ENCODE measurements around the gene SLC40A1.

The SLC40A1 gene

DNA sequence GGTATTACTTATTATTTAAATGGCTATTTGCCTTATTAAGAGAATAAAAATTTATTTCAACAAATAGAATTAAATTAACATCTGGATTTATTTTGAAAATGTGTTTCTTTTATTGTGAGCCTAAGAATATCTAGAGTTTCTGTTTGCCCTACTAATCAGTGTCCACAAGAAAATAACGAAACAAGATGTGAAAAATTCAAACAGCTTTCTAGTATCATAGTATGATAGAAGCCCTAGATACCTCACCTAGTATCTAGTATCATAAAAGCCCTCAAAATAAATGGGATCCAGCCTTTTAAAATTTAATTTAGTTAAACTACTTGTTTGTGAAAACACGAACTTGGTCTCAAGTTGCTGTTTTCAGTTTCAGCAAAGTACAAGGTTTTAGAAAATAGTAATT, 13.7 kb upstream of the SLC40A1 start:
- FAIRE-seq (no peak), DNase-seq (ENCODE audit: insufficient read length) (no peak)
- no peak for TF ChIP-seq POLR2AphosphoS5 (IDR thresholded peaks at IDR 0.05; ENCODE audit: low read depth, low read length)
- no peak for TF ChIP-seq TAF1 (IDR thresholded peaks at IDR 0.05; ENCODE audit: borderline replicate concordance, low read depth, low read length)
- no peak for TF ChIP-seq POLR2A (IDR thresholded peaks at IDR 0.05; ENCODE audit: low read depth, low read length)

DNA sequence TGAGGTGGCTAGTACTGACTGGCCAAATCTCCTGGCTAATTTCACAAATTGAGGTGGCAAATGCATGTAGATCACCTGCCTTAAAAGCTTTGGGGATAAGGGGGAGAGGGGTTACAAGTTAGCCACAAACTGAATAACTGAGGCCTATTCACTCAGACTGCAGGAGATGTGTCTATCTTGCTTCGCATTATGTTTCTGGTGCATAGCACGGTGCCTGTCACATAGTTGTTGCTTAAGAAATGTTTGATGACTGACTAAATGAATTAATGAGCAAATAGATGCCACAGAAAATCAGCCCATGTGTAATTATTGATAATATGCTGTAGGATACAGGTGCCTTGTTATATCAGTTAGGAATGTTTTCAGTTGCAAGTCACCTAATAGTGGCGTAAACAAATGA, 12.5 kb upstream of the SLC40A1 start:
- no peak for FAIRE-seq

DNA sequence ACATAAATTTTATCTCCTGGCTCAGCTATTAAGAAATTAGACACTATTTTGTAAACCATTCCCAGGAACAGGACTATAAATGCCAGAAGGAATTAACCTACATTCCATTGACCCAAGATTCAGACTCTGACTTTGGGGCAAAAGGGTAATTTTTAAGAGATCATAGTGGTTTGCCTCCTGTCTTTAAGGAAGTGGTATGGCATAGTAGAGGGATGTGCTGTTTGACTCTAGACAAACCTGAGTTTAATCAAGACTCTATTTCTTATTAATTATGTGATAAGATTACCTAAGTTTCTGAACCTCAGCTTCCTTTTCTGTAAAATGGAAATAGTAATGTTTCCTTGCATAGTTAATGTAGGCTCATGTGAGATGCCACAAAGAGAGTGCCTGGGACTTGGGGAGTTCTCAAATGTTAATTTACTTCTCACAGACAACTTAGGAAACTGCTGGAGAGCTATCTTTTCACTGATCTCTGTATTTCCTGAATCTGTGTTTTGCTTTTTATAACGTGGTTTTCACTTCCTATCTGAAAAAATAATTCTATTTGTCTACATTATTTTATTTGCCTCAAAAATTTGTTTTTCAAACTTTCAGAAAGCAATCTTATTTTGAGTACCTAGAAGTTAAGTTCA, 11.9 kb upstream of the SLC40A1 start:
- FAIRE-seq, result no peak
- TF ChIP-seq POLR2A (IDR thresholded peaks at IDR 0.05; ENCODE audit: low read depth, low read length) (no peak), POLR2AphosphoS5 (IDR thresholded peaks at IDR 0.05; ENCODE audit: low read depth, low read length) (no peak), TAF1 (IDR thresholded peaks at IDR 0.05; ENCODE audit: borderline replicate concordance, low read depth, low read length) (no peak)
- DNase-seq (ENCODE audit: insufficient read length), result no peak

More for the DNA sequence above, 12.5 kb upstream of the SLC40A1 start:
- no peak for DNase-seq (ENCODE audit: insufficient read length)
- TF ChIP-seq POLR2AphosphoS5 (IDR thresholded peaks at IDR 0.05; ENCODE audit: low read depth, low read length) (no peak), POLR2A (IDR thresholded peaks at IDR 0.05; ENCODE audit: low read depth, low read length) (no peak), TAF1 (IDR thresholded peaks at IDR 0.05; ENCODE audit: borderline replicate concordance, low read depth, low read length) (no peak)

DNA sequence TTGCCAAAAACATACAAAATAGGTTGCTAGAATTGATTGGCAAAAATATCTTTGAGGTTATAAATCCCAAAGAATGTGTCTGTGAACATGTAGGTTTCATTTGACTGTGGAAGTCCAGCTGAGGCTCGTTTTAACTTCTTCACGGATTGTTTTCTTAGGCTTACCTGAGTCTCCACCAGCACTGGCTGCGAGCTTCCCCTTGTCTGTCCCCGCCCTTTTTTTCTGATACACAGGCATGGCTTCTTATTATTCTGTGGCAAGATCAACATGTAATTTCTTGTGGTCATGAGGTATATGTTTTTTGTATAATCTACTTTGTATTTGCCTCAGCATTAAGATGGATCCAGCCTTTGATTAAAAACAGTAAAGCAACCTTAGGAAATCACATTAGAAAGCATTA, 7.2 kb upstream of the SLC40A1 start:
- no peak for DNase-seq (ENCODE audit: insufficient read length)
- TF ChIP-seq TAF1 (IDR thresholded peaks at IDR 0.05; ENCODE audit: borderline replicate concordance, low read depth, low read length), result no peak
- TF ChIP-seq POLR2A (IDR thresholded peaks at IDR 0.05; ENCODE audit: low read depth, low read length), result no peak
- no peak for TF ChIP-seq POLR2AphosphoS5 (IDR thresholded peaks at IDR 0.05; ENCODE audit: low read depth, low read length)
- no peak for FAIRE-seq

DNA sequence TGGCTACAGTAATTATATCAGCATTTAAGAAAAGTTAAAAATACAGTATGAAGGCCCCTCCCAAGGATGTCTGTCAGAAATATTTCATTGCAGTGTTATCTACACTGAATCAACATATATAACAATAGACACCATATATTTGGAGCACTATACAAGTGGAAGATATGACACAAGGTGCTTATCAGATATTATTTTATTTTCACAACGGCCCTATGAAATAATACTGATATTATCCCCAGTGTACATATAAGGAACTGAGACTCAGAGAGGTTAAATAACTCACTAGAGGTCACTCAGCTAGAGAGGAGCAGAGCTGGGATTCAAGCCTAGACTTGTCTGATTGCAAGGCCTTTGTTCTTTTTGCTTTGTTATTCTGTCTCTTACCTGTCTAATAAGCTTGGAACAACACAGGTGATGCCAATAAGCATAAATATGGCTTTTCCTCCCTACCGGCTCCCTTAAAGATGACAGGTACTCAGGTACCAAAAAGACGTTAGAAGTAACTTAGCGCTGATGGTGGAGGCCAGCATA, 4.7 kb upstream of the SLC40A1 start:
- no peak for DNase-seq (ENCODE audit: insufficient read length)
- TF ChIP-seq POLR2A (IDR thresholded peaks at IDR 0.05; ENCODE audit: low read depth, low read length) (no peak), TAF1 (IDR thresholded peaks at IDR 0.05; ENCODE audit: borderline replicate concordance, low read depth, low read length) (no peak), POLR2AphosphoS5 (IDR thresholded peaks at IDR 0.05; ENCODE audit: low read depth, low read length) (no peak)
- no peak for FAIRE-seq

DNA sequence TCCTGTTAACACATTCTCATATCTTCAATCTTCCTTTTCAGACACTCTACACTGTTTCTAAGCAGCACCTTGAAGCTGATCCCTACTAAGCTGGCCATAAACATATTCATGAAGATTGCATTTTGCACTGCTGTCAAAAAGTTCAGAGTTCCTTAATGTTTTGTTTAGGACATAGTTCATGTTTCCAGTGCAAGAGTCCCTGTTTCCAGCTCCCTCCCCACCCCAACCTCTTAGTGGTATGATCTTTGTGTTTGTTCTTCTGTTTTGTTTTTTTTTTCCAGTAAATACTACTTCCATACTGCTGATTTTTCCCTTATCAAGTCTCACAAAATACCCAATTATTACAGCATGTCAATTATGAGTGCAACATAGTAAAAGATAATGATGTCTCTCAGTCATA, 4.1 kb upstream of the SLC40A1 start:
- TF ChIP-seq POLR2AphosphoS5 (IDR thresholded peaks at IDR 0.05; ENCODE audit: low read depth, low read length) (no peak), TAF1 (IDR thresholded peaks at IDR 0.05; ENCODE audit: borderline replicate concordance, low read depth, low read length) (no peak), POLR2A (IDR thresholded peaks at IDR 0.05; ENCODE audit: low read depth, low read length) (no peak)
- no peak for FAIRE-seq
- no peak for DNase-seq (ENCODE audit: insufficient read length)

DNA sequence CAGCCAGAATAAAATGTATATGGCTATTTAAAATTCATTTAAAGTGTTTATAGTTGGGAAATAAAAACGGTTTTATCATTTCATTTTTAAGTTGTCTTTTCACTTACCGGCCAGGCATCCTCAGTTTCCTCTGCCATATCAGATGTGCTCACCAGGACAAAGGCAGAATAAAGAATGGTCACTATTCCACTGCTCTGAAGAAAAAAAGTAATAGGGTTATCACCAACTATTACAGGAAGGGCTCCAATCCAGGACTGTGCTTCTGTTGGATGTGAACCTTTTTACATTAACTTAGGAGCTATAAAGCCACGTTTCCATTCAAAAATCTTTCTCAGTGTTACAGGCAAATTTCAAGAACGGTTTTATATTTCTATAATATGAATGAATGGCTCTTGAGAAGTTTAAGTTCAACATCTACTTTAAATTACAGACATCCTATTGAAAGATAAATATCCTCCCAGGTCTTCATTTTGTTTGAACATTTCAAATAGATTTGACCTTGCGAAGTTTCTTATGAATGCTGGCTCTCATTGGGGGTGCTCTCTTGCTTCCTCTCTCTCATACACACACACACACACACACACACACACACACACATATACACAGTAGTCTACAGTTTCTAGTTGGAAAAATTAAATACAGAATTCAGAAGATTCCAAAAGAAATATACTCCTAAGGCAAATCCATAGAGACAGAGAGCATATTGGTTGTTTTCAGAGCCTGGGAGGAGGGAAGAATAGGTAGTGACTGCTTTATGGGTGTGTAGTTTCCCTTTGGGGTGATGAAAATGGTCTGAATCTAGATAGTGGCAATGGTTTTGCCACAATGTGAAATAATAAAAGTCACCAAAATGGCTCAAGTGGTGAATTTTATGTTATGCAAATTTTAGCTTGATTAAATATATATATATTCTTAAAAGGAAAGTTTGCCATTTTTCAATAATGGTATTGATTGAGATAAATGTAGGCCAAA, 2.9 kb upstream of the SLC40A1 start:
- no peak for DNase-seq (ENCODE audit: insufficient read length)
- no peak for FAIRE-seq
- TF ChIP-seq TAF1 (IDR thresholded peaks at IDR 0.05; ENCODE audit: borderline replicate concordance, low read depth, low read length) (no peak), POLR2AphosphoS5 (IDR thresholded peaks at IDR 0.05; ENCODE audit: low read depth, low read length) (no peak)

DNA sequence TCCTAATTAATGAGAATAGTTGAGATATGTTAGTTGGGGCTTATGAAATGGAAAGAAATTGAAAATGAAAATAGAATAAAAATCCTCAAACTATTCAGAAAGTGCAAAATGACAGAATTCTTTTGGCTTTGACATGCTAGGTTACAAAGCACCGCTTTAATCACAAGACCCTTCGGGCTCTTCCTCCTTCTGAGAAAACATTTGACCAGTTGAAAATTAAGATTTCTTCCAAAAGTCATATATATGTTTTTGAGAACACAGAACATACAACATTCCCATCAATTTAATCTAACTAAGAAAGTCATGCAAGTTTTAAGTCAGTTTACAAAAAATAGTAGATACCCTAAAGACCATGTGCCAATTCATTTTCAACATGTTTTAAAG, 2.2 kb upstream of the SLC40A1 start:
- FAIRE-seq (no peak), DNase-seq (ENCODE audit: insufficient read length) (no peak)
- TF ChIP-seq POLR2AphosphoS5 (IDR thresholded peaks at IDR 0.05; ENCODE audit: low read depth, low read length), result no peak
- TF ChIP-seq TAF1 (IDR thresholded peaks at IDR 0.05; ENCODE audit: borderline replicate concordance, low read depth, low read length), result no peak
- no peak for TF ChIP-seq POLR2A (IDR thresholded peaks at IDR 0.05; ENCODE audit: low read depth, low read length)

DNA sequence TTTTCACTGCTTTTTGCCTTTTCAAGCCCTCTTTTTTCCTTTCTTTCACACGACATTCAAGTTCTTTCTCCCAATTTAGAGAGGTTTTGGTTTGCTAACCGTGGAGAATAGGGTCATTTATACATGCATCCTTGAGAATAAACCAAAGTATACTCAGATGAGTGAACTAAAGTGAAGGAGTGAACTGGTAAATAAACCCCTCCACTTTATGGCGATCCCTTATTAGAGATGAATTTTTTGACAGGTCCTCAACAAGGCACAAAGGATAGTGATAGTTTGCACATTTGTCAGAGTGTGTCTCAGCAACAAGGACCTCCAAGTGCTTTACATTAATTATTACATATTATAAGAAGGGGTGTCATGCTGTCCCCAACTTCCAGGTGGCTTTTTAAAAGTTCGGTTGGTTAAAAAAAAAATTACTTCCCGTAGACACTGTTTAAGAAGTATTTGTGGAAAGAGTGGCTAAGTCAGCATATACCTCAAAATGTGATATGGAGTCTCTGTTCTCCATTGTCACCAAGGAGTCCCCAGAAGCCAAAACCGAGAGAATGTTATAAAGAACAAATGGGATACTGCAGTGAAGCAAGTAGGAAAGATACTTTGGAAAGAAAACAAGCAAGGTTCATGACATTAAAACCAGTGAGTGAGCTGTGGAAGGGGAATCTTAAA, 1.7 kb upstream of the SLC40A1 start:
- no peak for DNase-seq (ENCODE audit: insufficient read length)
- no peak for TF ChIP-seq POLR2AphosphoS5 (IDR thresholded peaks at IDR 0.05; ENCODE audit: low read depth, low read length)
- TF ChIP-seq TAF1 (IDR thresholded peaks at IDR 0.05; ENCODE audit: borderline replicate concordance, low read depth, low read length), result no peak
- TF ChIP-seq POLR2A (IDR thresholded peaks at IDR 0.05; ENCODE audit: low read depth, low read length), result no peak

DNA sequence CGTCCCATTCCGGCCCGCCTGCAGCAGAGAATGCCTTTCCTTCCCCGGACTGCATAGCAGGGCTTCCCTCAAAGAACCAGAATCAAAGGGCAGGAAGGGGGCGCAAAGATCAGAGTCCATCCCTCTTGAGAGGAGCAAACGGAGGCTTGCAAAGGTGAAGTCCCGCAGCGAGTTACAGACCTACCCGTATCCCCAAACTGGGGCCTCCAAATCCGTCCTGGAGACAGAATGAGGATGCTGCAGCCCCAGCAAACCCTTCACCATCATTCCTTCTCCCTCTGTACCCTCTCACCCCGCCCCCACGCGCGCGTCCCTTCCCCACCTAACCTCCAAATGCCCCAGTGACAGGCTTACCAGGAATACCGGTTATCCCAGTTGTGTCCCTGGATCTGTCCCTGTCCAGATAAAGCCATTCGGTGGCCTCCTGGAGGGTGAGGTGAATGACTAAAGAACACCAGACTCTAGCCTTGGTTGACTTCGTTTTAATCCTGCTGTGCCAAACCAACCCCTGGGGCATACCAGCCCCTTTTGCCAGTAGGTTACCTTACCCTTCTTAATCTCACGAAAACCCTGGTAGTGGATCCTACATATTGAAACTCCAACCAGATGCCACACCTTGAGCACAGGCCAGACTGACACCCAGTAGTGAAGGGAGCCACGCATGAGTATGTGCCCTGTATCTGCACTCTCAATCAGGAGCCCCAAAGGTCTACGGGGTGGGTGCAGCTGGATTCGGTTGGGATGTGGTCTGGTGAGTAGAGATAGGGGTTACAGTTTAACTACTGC, 961 bp upstream of the SLC40A1 start:
- peak; percentile 5 for DNase-seq (ENCODE audit: insufficient read length)
- FAIRE-seq, result no peak
- TF ChIP-seq TAF1 (IDR thresholded peaks at IDR 0.05; ENCODE audit: borderline replicate concordance, low read depth, low read length) (no peak), POLR2AphosphoS5 (IDR thresholded peaks at IDR 0.05; ENCODE audit: low read depth, low read length) (no peak), POLR2A (IDR thresholded peaks at IDR 0.05; ENCODE audit: low read depth, low read length) (no peak)

More for the DNA sequence above, 1.7 kb upstream of the SLC40A1 start:
- FAIRE-seq, result no peak
